ENCODE data around the gene EMILIN2. TPM values are rescaled to one million over a fixed set of nuclear protein-coding genes. Genes with fewer than 3 reads are reported as not detected.

Gene EMILIN2
- polyA plus RNA-seq, 1 donor (not counting 4 experiments of a cell fraction or from before 2014, with no cell fraction given), result 0.07 TPM

DNA sequence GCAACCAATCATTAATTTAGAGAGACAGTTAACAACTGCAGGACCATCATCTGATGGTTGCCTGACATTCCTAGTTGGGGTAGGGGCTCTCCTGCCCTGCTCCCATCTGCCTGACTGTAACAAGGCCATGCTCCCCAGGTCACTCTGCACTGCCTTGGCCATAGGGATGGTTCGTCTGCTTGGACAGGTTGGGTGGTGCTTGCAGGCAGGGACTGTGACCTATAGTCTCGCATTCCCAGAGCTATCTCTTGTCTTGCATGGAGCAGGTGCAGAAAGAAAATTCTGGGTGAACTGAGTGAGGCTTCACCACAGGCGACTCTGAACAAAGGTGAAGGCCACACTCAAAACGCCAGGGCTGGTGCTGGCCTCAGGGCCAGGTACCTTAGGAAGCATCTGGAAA is 64.7 kb downstream of the EMILIN2 start:
- peaks cover 13% of the 10 kb centered on the region for H3K27me3 ChIP-seq (ENCODE audit: control insufficient read depth, extremely low read depth, insufficient read depth, low read length)
- H3K9me3 ChIP-seq (ENCODE audit: control insufficient read depth, low read depth, low read length), result no peaks in the 10 kb centered on the region
- FAIRE-seq (no peak), DNase-seq (ENCODE audit: low read depth, low spot score) (no peak)
- no peak overlapping the region for H3K9ac ChIP-seq (ENCODE audit: control insufficient read depth, extremely low read depth, insufficient read depth, low read length)
- H3K9me1 ChIP-seq (ENCODE audit: control insufficient read depth, extremely low read depth, insufficient read depth, low read length), result no peaks in the 10 kb centered on the region
- H3K4me2 ChIP-seq (ENCODE audit: control insufficient read depth, extremely low read depth, insufficient read depth, low read depth, low read length), result no peak overlapping the region
- no peak overlapping the region for H3K4me3 ChIP-seq (ENCODE audit: control insufficient read depth in 2 of 3, extremely low read depth in 1 of 3, insufficient read depth in 2 of 3, low read depth in 1 of 3, low read length in 3 of 3)
- no peaks in the 10 kb centered on the region for H3K79me2 ChIP-seq (ENCODE audit: control insufficient read depth, insufficient read depth, low read length)
- dilution Hi-C loops (cut with MboI; ENCODE audit: extremely low pct_ligation_motif_present, low sequenced_read_pairs), result no loop called here
- H4K20me1 ChIP-seq (ENCODE audit: control insufficient read depth, extremely low read depth, insufficient read depth, low read length), result no peaks in the 10 kb centered on the region
- H2AFZ ChIP-seq (ENCODE audit: control insufficient read depth, low read length), result no peak overlapping the region
- no peaks in the 10 kb centered on the region for H3K36me3 ChIP-seq (ENCODE audit: control insufficient read depth in 2 of 2, extremely low read depth in 1 of 2, insufficient read depth in 2 of 2, low read length in 2 of 2)
- TF ChIP-seq, protein P1, sequence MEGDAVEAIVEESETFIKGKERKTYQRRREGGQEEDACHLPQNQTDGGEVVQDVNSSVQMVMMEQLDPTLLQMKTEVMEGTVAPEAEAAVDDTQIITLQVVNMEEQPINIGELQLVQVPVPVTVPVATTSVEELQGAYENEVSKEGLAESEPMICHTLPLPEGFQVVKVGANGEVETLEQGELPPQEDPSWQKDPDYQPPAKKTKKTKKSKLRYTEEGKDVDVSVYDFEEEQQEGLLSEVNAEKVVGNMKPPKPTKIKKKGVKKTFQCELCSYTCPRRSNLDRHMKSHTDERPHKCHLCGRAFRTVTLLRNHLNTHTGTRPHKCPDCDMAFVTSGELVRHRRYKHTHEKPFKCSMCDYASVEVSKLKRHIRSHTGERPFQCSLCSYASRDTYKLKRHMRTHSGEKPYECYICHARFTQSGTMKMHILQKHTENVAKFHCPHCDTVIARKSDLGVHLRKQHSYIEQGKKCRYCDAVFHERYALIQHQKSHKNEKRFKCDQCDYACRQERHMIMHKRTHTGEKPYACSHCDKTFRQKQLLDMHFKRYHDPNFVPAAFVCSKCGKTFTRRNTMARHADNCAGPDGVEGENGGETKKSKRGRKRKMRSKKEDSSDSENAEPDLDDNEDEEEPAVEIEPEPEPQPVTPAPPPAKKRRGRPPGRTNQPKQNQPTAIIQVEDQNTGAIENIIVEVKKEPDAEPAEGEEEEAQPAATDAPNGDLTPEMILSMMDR (optimal IDR thresholded peaks at IDR 0.05 in 1 of 3, IDR thresholded peaks at IDR 0.05 in 1 of 3, conservative IDR thresholded peaks at IDR 0.05 in 1 of 3; ENCODE audit: extremely low read depth in 1 of 3, insufficient read depth in 2 of 3, low read length in 3 of 3), result no peak
- no peak for TF ChIP-seq EZH2 (IDR thresholded peaks at IDR 0.05; ENCODE audit: low read length)
- no peaks in the 10 kb centered on the region for H3K4me1 ChIP-seq (ENCODE audit: control insufficient read depth, extremely low read depth, insufficient read depth, low read length)
- H3K27ac ChIP-seq (ENCODE audit: control insufficient read depth, insufficient read depth, low read length), result no peak overlapping the region

DNA sequence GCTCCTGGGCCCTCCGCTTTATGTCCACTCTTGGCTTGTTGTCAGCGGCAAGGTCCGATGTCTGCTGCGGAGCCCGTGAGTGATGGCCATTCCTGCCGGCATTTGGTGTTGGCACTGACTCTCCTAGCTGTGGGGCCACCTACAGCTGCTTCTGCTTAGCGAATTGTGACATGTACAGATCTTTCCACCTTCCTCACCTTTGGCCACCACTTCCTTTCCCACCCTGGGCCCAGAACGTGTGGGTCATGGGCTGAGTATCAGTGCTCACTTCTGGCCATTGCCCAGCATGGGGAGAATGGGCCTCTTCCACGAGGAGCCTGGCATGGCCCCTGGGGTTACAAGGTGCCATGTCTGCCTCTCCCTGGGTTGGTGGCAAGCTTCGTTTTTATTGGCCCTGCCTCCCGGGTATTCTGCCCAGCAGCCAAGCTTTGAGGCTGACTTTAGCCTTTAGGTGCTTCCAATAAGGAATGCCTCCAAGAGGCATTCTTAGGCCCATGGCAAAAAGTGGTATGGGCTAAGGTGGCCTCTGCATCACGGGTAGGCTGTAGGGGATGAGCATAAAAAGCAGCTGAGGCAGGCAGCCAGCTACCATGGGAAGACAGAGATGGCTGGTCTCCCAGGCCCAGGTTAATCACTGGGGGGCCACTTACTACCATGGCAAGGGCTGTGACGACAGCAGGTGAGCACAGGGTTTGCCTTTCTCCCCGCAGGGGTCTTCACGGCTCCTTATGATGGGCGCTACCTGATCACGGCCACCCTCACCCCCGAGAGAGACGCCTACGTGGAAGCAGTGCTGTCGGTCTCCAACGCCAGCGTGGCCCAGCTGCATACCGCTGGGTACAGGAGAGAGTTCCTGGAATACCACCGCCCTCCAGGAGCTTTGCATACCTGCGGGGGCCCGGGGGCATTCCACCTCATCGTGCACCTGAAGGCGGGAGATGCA is 65.8 kb downstream of the EMILIN2 start:
- FAIRE-seq, result no peak
- Histone ChIP-seq H3K27ac (ENCODE audit: control insufficient read depth, insufficient read depth, low read length) (no peak overlapping the region), H3K4me3 (ENCODE audit: control insufficient read depth in 2 of 3, extremely low read depth in 1 of 3, insufficient read depth in 2 of 3, low read depth in 1 of 3, low read length in 3 of 3) (no peak overlapping the region), H4K20me1 (ENCODE audit: control insufficient read depth, extremely low read depth, insufficient read depth, low read length) (no peaks in the 10 kb centered on the region), H3K4me1 (ENCODE audit: control insufficient read depth, extremely low read depth, insufficient read depth, low read length) (no peaks in the 10 kb centered on the region), H3K4me2 (ENCODE audit: control insufficient read depth, extremely low read depth, insufficient read depth, low read depth, low read length) (no peak overlapping the region), H3K9me1 (ENCODE audit: control insufficient read depth, extremely low read depth, insufficient read depth, low read length) (no peaks in the 10 kb centered on the region), H3K9ac (ENCODE audit: control insufficient read depth, extremely low read depth, insufficient read depth, low read length) (no peak overlapping the region), H3K27me3 (ENCODE audit: control insufficient read depth, extremely low read depth, insufficient read depth, low read length) (peaks cover 2% of the 10 kb centered on the region), H3K79me2 (ENCODE audit: control insufficient read depth, insufficient read depth, low read length) (no peaks in the 10 kb centered on the region), H2AFZ (ENCODE audit: control insufficient read depth, low read length) (no peak overlapping the region), H3K36me3 (ENCODE audit: control insufficient read depth in 2 of 2, extremely low read depth in 1 of 2, insufficient read depth in 2 of 2, low read length in 2 of 2) (no peaks in the 10 kb centered on the region), H3K9me3 (ENCODE audit: control insufficient read depth, low read depth, low read length) (no peaks in the 10 kb centered on the region)
- no peak for TF ChIP-seq EZH2 (IDR thresholded peaks at IDR 0.05; ENCODE audit: low read length)
- TF ChIP-seq, protein P1 (optimal IDR thresholded peaks at IDR 0.05 in 1 of 3, IDR thresholded peaks at IDR 0.05 in 1 of 3, conservative IDR thresholded peaks at IDR 0.05 in 1 of 3; ENCODE audit: extremely low read depth in 1 of 3, insufficient read depth in 2 of 3, low read length in 3 of 3), result no peak
- no peak for DNase-seq (ENCODE audit: low read depth, low spot score)
- dilution Hi-C loops (cut with MboI; ENCODE audit: extremely low pct_ligation_motif_present, low sequenced_read_pairs), result no loop called here

Data from keratinocyte (primary cell).